Ovary (tissue), 3 donors: ENCODE results near the gene EMC10.

ENCODE experiments used
- POLR2A ChIP-seq: fragments of 450-650 bp; IDR thresholded peaks from one replicate; pipeline ENCODE4 v1.6.1; 2017; ENCODE audit warnings: antibody characterized with exemption, mild to moderate bottlenecking, moderate library complexity
- TF ChIP-seq, protein P1 (sequence below), 3 donors: fragments of 450-650 bp in 2 of 3; fragments of 200-600 bp in 1 of 3; IDR thresholded peaks; one replicate each; pipeline versions ENCODE4 v1.5.1 to v1.8.0; 2016 to 2022; ENCODE audit warnings: antibody characterized with exemption in 3 of 3, mild to moderate bottlenecking in 1 of 3
- donor health status: DM: no; HTN: no; CAD: no.

DNA sequence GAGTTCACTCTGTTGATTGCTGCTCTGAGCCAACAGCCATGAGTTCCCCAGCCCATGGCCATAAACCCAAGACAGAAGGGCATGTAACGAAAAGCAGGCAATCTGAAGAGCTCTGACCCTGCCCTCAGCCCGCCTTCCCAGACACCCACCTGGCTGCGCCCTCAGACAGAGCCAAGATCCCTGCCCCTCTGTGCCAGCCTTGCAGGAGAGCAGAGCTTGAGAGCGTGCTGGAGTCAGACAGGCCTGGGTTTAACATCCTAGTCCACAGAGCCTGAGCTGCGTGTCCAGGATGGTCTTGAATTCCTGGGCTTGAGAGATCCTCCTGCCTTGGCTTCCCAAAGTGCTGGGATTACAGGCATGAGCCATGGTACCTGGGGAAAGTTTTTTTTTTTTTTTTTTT is 19.0 kb upstream of the EMC10 start:
- TF ChIP-seq, protein P1, sequence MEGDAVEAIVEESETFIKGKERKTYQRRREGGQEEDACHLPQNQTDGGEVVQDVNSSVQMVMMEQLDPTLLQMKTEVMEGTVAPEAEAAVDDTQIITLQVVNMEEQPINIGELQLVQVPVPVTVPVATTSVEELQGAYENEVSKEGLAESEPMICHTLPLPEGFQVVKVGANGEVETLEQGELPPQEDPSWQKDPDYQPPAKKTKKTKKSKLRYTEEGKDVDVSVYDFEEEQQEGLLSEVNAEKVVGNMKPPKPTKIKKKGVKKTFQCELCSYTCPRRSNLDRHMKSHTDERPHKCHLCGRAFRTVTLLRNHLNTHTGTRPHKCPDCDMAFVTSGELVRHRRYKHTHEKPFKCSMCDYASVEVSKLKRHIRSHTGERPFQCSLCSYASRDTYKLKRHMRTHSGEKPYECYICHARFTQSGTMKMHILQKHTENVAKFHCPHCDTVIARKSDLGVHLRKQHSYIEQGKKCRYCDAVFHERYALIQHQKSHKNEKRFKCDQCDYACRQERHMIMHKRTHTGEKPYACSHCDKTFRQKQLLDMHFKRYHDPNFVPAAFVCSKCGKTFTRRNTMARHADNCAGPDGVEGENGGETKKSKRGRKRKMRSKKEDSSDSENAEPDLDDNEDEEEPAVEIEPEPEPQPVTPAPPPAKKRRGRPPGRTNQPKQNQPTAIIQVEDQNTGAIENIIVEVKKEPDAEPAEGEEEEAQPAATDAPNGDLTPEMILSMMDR (IDR thresholded peaks at IDR 0.05) = no peak
- TF ChIP-seq POLR2A = no peak
